DMS 273 (cell line): ENCODE results near the gene SPC25.
"Not testable (repeated sequence)": the region's sequence is repeated elsewhere in the genome, so short reads cannot be mapped to it uniquely, and the experiment has no call there.

ENCODE experiments used
- DNase-seq: peaks from one replicate; lab custom pipeline; 2025; ENCODE audit not compliant: unreplicated experiment; lab: John Stamatoyannopoulos, UW

The SPC25 gene

GRCh38 chr2:168904358-168904757 lies 14.1 kb upstream of the SPC25 start:
- DNase-seq: no peak

GRCh38 chr2:168903888-168904287 lies 13.7 kb upstream of the SPC25 start:
- DNase-seq: no peak

- peak; percentile 11 for DNase-seq
Measured at GRCh38 chr2:168901003-168901402, 10.8 kb upstream of the SPC25 start, which contains the start of gene G6PC2. Gene G6PC2, plus strand, starts transcription at chr2:168901291. Its CDS starts 41 bp downstream, at chr2:168901332.

GRCh38 chr2:168897449-168897848 lies 7.2 kb upstream of the SPC25 start:
- no peak for DNase-seq

GRCh38 chr2:168896783-168897182 lies 6.6 kb upstream of the SPC25 start:
- no peak for DNase-seq

GRCh38 chr2:168895771-168896170 lies 5.5 kb upstream of the SPC25 start:
- peak; percentile 12 for DNase-seq

GRCh38 chr2:168894720-168895119 lies 4.5 kb upstream of the SPC25 start:
- DNase-seq: no peak

GRCh38 chr2:168894101-168894500 lies 3.9 kb upstream of the SPC25 start:
- no peak for DNase-seq

GRCh38 chr2:168892327-168892726 lies 2.1 kb upstream of the SPC25 start:
- no peak for DNase-seq

GRCh38 chr2:168889635-168890005 lies 610 bp downstream of the SPC25 start:
- DNase-seq: peak; percentile 41

GRCh38 chr2:168884975-168885374 lies 5.3 kb downstream of the SPC25 start:
- DNase-seq: no peak

- not testable (repeated sequence) for DNase-seq
Measured at GRCh38 chr2:168882163-168882562, 8.1 kb downstream of the SPC25 start.

- no peak for DNase-seq
Measured at GRCh38 chr2:168874368-168875054, 15.7 kb downstream of the SPC25 start.

- DNase-seq: not testable (repeated sequence)
Measured at GRCh38 chr2:168870824-168871223, 19.4 kb downstream of the SPC25 start.

- not testable (repeated sequence) for DNase-seq
Measured at GRCh38 chr2:168870369-168870768, 19.9 kb downstream of the SPC25 start.

- DNase-seq: not testable (repeated sequence)
Measured at GRCh38 chr2:168867164-168867563, 23.1 kb downstream of the SPC25 start.

GRCh38 chr2:168858146-168858545 lies 32.1 kb downstream of the SPC25 start:
- DNase-seq: no peak

GRCh38 chr2:168855601-168856000 lies 34.6 kb downstream of the SPC25 start:
- DNase-seq: no peak

- DNase-seq: no peak
Measured at GRCh38 chr2:168854651-168855050, 35.6 kb downstream of the SPC25 start.

- DNase-seq: no peak
Measured at GRCh38 chr2:168853471-168853870, 36.8 kb downstream of the SPC25 start.

GRCh38 chr2:168852481-168852880 lies 37.7 kb downstream of the SPC25 start:
- DNase-seq: no peak

- peak; percentile 65 for DNase-seq
Measured at GRCh38 chr2:168851674-168852320, 38.4 kb downstream of the SPC25 start.

- no peak for DNase-seq
Measured at GRCh38 chr2:168850846-168851245, 39.4 kb downstream of the SPC25 start.
